Gastroesophageal sphincter (tissue), 3 donors: ENCODE results near the gene PDZD2.

ENCODE experiments used
- CTCF ChIP-seq, 4 experiments: fragments of 200-600 bp in 2 of 4; fragments of 450-650 bp in 2 of 4; sonication (generic) in 1 of 4; IDR thresholded peaks; one replicate each; pipeline ENCODE4 v1.5.1; 2017 to 2019; ENCODE audit warnings: antibody characterized with exemption in 4 of 4, mild to moderate bottlenecking in 2 of 4, moderate library complexity in 2 of 4
- EP300 ChIP-seq: sonication (generic); formaldehyde crosslinking; IDR thresholded peaks from one replicate; pipeline ENCODE4 v1.6.1; 2017; ENCODE audit warnings: antibody characterized with exemption, mild to moderate bottlenecking
- POLR2A ChIP-seq, 2 donors: fragments of 450-650 bp; IDR thresholded peaks; one replicate each; pipeline ENCODE4 v1.6.1; 2017; ENCODE audit warnings: antibody characterized with exemption in 2 of 2, mild to moderate bottlenecking in 2 of 2, moderate library complexity in 1 of 2
- POLR2AphosphoS5 ChIP-seq: sonication (generic); formaldehyde crosslinking; IDR thresholded peaks from one replicate; pipeline ENCODE4 v1.6.1; 2017; ENCODE audit warnings: antibody characterized with exemption

GRCh38 chr5:31637851-31638250 lies 1.1 kb upstream of the PDZD2 start:
- TF ChIP-seq CTCF (IDR thresholded peaks at IDR 0.05) (no peak), EP300 (no peak), POLR2AphosphoS5 (no peak), POLR2A (IDR thresholded peaks at IDR 0.05) (no peak)
